Activated CD8-positive, alpha-beta T cell treated with anti-CD3 and anti-CD28 coated beads for 36 hours (primary cell): ENCODE results near the gene ENKD1. TPM values are rescaled to one million over a fixed set of nuclear protein-coding genes. Genes with fewer than 3 reads are reported as not detected.

Source experiments
- ATAC-seq: fragments of 200-7000 bp; cut with Tn5 transposase; one replicate; pipeline ENCODE4 v1.10.0; 2021; ENCODE audit warnings: mild to moderate bottlenecking, moderate library complexity
- CTCF ChIA-PET: fragments of 350-600 bp; sonication (Branson Sonifier 250); formaldehyde crosslinking; loops from one replicate; lab custom pipeline; 2021; ENCODE audit warnings: antibody characterized with exemption; lab: Charles Lee
- POLR2A ChIA-PET: fragments of 350-600 bp; sonication (Branson Sonifier 250); formaldehyde crosslinking; loops from one replicate; lab custom pipeline; 2021; ENCODE audit warnings: antibody characterized with exemption; lab: Charles Lee
- DNase-seq: peaks from one replicate; pipeline ENCODE4 v3.0.0-alpha.2; 2020
- H3K27ac Mint-ChIP-seq: one replicate; pipeline ENCODE4 v1.8.0; 2021; ENCODE audit warnings: mild to moderate bottlenecking, mixed read lengths
- H3K27me3 Mint-ChIP-seq: one replicate; pipeline ENCODE4 v1.8.0; 2021; ENCODE audit warnings: mixed read lengths
- H3K36me3 Mint-ChIP-seq: one replicate; pipeline ENCODE4 v1.8.0; 2021; ENCODE audit warnings: low read depth, mixed read lengths
- H3K4me1 Mint-ChIP-seq: one replicate; pipeline ENCODE4 v1.8.0; 2021; ENCODE audit warnings: low read depth, mixed read lengths
- H3K4me3 Mint-ChIP-seq: one replicate; pipeline ENCODE4 v1.8.0; 2021; ENCODE audit warnings: mild to moderate bottlenecking, moderate library complexity, mixed read lengths
- H3K9me3 Mint-ChIP-seq: one replicate; pipeline ENCODE4 v1.8.0; 2021; ENCODE audit warnings: mixed read lengths
- intact Hi-C: fragments of 100-400 bp; cut with micrococcal nuclease; formaldehyde crosslinking; loops from one replicate; pipeline ENCODE4 v1.10.0; 2022
- total RNA-seq, 2 experiments: library from RNA; stranded (reverse); gene quantifications; one replicate each; pipeline ENCODE4 v1.2.3, GENCODE V29; 2021
- TF ChIP-seq, protein P1 (sequence below): fragments of 200-600 bp; IDR thresholded peaks from one replicate; pipeline ENCODE4 v1.8.0; 2022; ENCODE audit warnings: antibody characterized with exemption, mild to moderate bottlenecking

The ENKD1 gene
- total RNA-seq, 2 experiments from 2014 or later = 8.4 to 8.9 TPM

DNA sequence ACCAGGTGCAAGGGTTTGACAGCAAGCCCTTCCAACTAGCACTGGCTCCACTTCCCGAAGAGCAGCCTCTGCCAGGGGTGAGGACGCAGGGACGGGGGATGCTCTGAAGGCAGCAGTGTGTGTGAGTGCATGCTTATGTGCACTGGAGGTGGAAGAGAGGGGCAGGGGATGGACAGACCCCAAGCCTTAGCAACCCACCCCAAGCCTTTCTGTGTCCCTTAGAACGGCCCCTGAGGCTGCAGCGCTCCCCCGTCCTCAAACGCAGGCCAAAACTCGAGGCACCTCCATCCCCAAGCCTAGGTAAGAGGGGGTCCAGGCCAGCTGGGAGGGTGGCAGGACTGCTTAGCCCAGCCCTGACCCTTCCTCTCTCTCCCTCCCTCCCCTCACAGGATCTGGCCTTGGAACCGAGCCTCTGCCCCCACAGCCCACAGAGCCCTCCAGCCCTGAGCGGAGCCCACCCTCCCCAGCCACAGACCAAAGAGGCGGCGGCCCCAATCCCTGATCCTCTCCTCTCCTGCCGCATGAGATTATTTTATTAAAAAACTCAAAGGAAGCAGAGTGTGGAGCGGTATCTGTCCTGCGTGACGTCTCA is 9.4 kb downstream of the ENKD1 start:
- CTCF ChIA-PET = interaction anchor here (1.0 to 14.7 kb wide), 6 partner anchors 12 to 176 kb away, joined by 3 to 154 read pairs (median 6); partner anchors contain the start of genes ATP6V0D1, CARMIL2 and CTCF
- intact Hi-C loops = no loop called here

DNA sequence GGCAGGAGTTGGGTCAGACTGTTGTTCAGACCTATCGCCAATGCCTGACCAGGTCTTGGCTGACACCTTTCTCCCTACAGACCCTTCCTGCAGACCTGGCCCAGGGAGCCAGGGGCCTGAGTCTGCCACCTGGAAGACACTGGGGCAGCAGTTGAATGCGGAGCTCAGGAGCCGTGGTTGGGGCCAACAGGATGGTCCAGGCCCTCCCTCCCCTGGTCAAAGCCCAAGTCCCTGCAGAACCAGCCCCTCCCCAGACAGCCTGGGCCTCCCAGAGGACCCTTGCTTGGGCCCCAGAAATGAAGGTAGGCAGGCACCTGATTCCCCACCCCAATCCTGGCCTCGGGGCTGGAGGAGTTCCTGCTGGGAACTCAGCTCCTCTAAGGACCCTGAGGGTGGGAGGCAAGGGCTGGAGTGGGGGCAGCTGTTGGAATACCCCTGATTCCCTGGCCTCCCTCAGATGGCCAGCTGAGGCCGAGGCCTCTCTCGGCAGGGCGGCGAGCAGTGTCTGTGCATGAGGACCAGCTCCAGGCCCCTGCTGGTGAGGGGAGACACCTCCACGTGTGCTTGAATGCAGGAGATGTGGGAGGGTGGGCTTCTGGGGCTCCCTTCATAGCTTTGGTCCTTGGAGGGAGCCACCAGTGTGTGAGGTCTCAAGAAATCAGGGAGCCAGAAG is 10.1 kb downstream of the ENKD1 start:
- TF ChIP-seq, protein P1, sequence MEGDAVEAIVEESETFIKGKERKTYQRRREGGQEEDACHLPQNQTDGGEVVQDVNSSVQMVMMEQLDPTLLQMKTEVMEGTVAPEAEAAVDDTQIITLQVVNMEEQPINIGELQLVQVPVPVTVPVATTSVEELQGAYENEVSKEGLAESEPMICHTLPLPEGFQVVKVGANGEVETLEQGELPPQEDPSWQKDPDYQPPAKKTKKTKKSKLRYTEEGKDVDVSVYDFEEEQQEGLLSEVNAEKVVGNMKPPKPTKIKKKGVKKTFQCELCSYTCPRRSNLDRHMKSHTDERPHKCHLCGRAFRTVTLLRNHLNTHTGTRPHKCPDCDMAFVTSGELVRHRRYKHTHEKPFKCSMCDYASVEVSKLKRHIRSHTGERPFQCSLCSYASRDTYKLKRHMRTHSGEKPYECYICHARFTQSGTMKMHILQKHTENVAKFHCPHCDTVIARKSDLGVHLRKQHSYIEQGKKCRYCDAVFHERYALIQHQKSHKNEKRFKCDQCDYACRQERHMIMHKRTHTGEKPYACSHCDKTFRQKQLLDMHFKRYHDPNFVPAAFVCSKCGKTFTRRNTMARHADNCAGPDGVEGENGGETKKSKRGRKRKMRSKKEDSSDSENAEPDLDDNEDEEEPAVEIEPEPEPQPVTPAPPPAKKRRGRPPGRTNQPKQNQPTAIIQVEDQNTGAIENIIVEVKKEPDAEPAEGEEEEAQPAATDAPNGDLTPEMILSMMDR = no peak
- no peak for DNase-seq
- no peak overlapping the region for H3K4me3 Mint-ChIP-seq
- POLR2A ChIA-PET = interaction anchor here (1.1 to 1.5 kb wide), 6 partner anchors 9 to 119 kb away, joined by 3 to 8 read pairs (median 3); partner anchors contain the start of gene CARMIL2
- ATAC-seq = no peak
- intact Hi-C loops = no loop called here
- H3K27ac Mint-ChIP-seq = no peak overlapping the region
- no peaks in the 10 kb centered on the region for H3K9me3 Mint-ChIP-seq
- no peaks in the 10 kb centered on the region for H3K27me3 Mint-ChIP-seq
- peaks cover 12% of the 10 kb centered on the region for H3K4me1 Mint-ChIP-seq
- peaks cover 24% of the 10 kb centered on the region for H3K36me3 Mint-ChIP-seq
- CTCF ChIA-PET = interaction anchor here (0.9 to 2.2 kb wide), 3 partner anchors 109 to 135 kb away, joined by 3 to 8 read pairs (median 6); no protein-coding TSS in a partner anchor

More for the DNA sequence above, 9.4 kb downstream of the ENKD1 start:
- H3K36me3 Mint-ChIP-seq = peaks cover 17% of the 10 kb centered on the region
- TF ChIP-seq, protein P1 = no peak
- H3K27me3 Mint-ChIP-seq = no peaks in the 10 kb centered on the region
- no peak overlapping the region for H3K4me3 Mint-ChIP-seq
- no peak overlapping the region for H3K27ac Mint-ChIP-seq
- no peak for ATAC-seq
- H3K9me3 Mint-ChIP-seq = no peaks in the 10 kb centered on the region
- POLR2A ChIA-PET = interaction anchor here (1.1 to 5.2 kb wide), 9 partner anchors 9 to 120 kb away, joined by 3 to 100 read pairs (median 4); partner anchors contain the start of gene CARMIL2
- H3K4me1 Mint-ChIP-seq = peaks cover 16% of the 10 kb centered on the region
- DNase-seq = no peak

DNA sequence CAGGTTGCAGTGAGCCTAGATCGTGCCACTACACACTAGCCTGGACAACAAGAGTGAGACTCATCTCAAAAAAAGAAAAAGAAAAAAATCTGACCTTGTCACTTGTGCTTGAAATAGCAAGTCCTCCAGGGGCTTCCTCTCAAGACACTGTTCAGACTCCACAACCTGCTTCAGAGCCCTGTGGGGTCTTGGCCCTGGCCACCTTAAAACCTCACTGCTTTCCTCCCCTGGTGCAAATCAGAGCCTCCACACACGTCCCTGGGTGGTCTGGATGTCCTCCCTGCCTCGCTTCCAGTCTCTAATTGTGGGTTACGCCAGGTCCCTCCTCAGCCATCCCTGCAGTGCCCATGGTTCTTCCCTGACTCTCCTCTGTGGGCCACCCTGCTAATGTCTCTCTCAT is 11.2 kb downstream of the ENKD1 start:
- Mint-ChIP-seq H3K9me3 (no peaks in the 10 kb centered on the region), H3K36me3 (peaks cover 30% of the 10 kb centered on the region), H3K4me1 (peaks cover 9% of the 10 kb centered on the region), H3K4me3 (no peak overlapping the region), H3K27ac (no peak overlapping the region), H3K27me3 (no peaks in the 10 kb centered on the region)
- DNase-seq = no peak
- ChIA-PET CTCF (no interaction called here), POLR2A (interaction anchor here (1.5 kb wide), 3 partner anchors 8 to 114 kb away, joined by 3 to 8 read pairs (median 3); no protein-coding TSS in a partner anchor)
- ATAC-seq = no peak
- TF ChIP-seq, protein P1 = no peak
- intact Hi-C loops = no loop called here

DNA sequence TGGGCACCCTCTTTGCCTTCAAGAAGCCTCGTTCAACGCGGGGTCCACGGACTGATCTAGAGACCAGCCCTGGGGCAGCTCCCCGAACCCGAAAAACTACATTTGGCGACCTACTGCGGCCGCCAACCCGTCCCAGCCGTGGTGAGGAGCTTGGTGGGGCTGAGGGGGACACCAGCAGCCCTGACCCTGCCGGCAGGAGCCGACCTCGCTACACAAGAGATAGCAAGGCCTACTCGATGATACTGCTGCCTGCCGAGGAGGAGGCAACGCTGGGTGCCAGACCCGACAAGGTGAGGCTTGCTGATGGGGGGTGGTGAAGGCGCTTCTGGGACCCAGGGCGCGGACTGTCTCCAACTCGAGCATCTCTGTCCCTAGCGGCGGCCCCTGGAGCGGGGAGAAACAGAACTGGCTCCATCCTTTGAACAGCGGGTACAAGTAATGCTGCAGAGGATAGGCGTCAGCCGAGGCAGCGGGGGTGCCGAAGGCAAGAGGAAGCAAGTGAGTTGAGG is 12.1 kb downstream of the ENKD1 start:
- DNase-seq (no peak), ATAC-seq (no peak)
- Mint-ChIP-seq H3K27ac (no peak overlapping the region), H3K36me3 (peaks cover 37% of the 10 kb centered on the region), H3K4me1 (peaks cover 9% of the 10 kb centered on the region), H3K27me3 (no peaks in the 10 kb centered on the region), H3K9me3 (no peaks in the 10 kb centered on the region), H3K4me3 (no peak overlapping the region)
- intact Hi-C loops = no loop called here
- CTCF ChIA-PET = interaction anchor here (1.1 kb wide), 1 partner anchor 10 kb away, joined by 4 read pairs; no protein-coding TSS in a partner anchor
- TF ChIP-seq, protein P1 = no peak
- POLR2A ChIA-PET = no interaction called here
